ENCODE data around the gene ELL. TPM values are rescaled to one million over a fixed set of nuclear protein-coding genes. Genes with fewer than 3 reads are reported as not detected.

Gene ELL
- total RNA-seq, 1 donor from 2014 or later: 15.5 TPM

DNA sequence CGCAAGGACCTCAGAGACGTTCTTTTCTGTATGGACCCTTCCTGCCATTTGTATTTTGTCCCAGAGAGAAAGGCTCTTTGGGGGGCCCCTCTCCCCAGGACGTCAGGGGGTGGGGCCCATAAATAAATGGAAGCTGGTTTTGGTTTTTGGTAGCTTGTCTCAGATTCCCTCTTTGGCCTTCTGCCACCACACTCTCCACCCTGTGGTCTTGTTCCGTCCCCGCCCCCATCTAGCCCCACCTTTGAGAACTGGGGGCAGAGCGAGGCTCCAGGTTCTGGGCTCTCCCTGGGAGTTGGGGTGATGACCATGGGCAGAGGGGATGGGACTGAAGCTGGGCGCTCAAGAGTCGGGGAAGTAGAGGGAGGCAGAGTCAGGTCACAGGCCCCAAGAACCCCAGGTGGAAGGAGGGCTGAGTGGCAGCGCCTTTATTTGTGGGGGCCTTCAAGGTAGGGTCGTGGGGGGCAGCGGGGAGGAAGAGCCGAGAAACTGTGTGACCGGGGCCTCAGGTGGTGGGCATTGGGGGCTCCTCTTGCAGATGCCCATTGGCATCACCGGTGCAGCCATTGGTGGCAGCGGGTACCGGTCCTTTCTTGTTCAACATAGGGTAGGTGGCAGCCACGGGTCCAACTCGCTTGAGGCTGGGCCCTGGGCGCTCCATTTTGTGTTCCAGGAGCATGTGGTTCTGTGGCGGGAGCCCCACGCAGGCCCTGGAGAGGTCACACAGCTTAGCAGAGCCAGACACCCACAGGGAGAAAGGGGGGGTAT, 87.3 kb downstream of the ELL start:
- Mint-ChIP-seq H3K4me1 (ENCODE audit: low read depth) (peaks cover 17% of the 10 kb centered on the region), H3K9me3 (ENCODE audit: low read depth) (no peaks in the 10 kb centered on the region), H3K27me3 (no peaks in the 10 kb centered on the region), H3K4me3 (ENCODE audit: low read depth) (peak overlapping the region; percentile 74), H3K36me3 (ENCODE audit: insufficient read depth) (peaks cover 2% of the 10 kb centered on the region), H3K27ac (peak overlapping the region; percentile 71)
- no peak for DNase-seq (ENCODE audit: low spot score, unreplicated experiment)
- TF ChIP-seq, protein P1, sequence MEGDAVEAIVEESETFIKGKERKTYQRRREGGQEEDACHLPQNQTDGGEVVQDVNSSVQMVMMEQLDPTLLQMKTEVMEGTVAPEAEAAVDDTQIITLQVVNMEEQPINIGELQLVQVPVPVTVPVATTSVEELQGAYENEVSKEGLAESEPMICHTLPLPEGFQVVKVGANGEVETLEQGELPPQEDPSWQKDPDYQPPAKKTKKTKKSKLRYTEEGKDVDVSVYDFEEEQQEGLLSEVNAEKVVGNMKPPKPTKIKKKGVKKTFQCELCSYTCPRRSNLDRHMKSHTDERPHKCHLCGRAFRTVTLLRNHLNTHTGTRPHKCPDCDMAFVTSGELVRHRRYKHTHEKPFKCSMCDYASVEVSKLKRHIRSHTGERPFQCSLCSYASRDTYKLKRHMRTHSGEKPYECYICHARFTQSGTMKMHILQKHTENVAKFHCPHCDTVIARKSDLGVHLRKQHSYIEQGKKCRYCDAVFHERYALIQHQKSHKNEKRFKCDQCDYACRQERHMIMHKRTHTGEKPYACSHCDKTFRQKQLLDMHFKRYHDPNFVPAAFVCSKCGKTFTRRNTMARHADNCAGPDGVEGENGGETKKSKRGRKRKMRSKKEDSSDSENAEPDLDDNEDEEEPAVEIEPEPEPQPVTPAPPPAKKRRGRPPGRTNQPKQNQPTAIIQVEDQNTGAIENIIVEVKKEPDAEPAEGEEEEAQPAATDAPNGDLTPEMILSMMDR (IDR thresholded peaks at IDR 0.05; ENCODE audit: unreplicated experiment): no peak

DNA sequence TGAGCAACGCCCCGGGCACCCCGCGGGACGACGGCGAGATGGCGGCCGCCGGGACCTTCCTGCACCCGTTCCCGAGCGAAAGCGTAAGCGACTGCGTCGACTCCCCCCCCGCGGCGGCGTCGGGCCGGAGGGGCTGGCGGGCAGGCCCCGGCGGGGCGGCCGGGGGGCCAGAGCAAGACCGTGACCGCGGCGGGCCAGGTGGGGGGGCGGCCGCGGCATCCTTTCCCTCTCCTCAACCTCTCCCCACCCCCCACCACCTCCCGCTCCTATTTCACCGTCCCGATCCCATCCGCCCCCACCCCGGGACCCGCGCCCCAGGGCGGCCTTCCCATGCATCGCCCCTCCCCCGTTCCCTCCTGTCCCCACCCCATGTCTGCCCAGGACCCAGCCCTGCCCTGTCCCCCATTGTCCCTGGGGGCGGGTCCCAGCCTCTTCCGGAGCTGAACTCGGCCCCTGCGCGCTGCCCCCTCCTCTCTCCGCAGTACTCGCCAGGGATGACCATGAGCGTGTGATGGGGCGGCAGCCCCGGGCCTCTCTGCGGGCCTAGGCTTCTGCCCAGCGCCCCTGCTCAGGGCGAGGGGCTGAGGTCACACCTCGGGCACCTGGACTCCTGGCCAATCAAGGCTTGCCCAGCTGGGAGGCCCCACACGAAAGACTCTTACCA, 88.0 kb downstream of the ELL start:
- no peak for DNase-seq (ENCODE audit: low spot score, unreplicated experiment)
- Mint-ChIP-seq H3K4me1 (ENCODE audit: low read depth) (peaks cover 10% of the 10 kb centered on the region), H3K4me3 (ENCODE audit: low read depth) (peak overlapping the region; percentile 74), H3K9me3 (ENCODE audit: low read depth) (no peaks in the 10 kb centered on the region), H3K27ac (peak overlapping the region; percentile 71), H3K27me3 (no peaks in the 10 kb centered on the region), H3K36me3 (ENCODE audit: insufficient read depth) (peaks cover 2% of the 10 kb centered on the region)
- TF ChIP-seq, protein P1 (IDR thresholded peaks at IDR 0.05; ENCODE audit: unreplicated experiment): no peak

DNA sequence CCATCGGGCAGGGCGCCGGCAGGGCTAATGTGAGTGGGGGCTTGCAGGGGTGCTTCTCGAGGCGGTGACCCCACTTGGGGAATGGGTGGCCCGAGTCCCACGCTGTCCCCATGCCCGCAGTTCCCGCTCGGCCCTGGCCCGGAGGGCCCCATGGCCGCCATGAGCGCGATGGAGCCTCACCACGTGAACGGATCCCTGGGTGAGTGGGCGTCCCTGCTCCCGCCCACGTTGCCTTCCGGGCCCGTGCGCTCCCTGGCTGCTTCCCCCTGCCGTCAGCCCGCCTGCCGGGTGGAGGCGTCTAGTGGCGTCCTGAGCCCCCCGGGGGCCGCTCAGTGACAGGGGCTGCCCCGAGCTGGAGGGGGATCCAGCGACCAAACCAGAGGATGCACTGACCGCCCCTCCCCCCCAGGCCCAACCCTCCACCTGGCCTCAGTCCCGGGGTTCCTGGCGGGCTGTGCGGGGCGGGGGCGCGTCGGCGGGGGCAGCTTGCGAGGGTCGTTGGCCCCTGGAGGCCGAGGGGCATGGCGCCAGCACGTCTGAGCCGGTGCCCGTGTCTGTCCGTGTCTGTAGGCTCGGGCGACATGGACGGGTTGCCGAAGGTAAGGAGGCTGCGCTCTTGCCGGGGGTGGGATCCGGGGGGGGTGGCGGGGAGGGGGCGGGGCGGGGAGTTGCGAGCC, 88.7 kb downstream of the ELL start:
- DNase-seq (ENCODE audit: low spot score, unreplicated experiment): no peak
- no peak overlapping the region for H3K27ac Mint-ChIP-seq
- no peaks in the 10 kb centered on the region for H3K27me3 Mint-ChIP-seq
- peaks cover 2% of the 10 kb centered on the region for H3K36me3 Mint-ChIP-seq (ENCODE audit: insufficient read depth)
- no peaks in the 10 kb centered on the region for H3K9me3 Mint-ChIP-seq (ENCODE audit: low read depth)
- H3K4me3 Mint-ChIP-seq (ENCODE audit: low read depth): peak overlapping the region; percentile 52
- peaks cover 7% of the 10 kb centered on the region for H3K4me1 Mint-ChIP-seq (ENCODE audit: low read depth)
- TF ChIP-seq, protein P1 (IDR thresholded peaks at IDR 0.05; ENCODE audit: unreplicated experiment): peak; percentile 10

DNA sequence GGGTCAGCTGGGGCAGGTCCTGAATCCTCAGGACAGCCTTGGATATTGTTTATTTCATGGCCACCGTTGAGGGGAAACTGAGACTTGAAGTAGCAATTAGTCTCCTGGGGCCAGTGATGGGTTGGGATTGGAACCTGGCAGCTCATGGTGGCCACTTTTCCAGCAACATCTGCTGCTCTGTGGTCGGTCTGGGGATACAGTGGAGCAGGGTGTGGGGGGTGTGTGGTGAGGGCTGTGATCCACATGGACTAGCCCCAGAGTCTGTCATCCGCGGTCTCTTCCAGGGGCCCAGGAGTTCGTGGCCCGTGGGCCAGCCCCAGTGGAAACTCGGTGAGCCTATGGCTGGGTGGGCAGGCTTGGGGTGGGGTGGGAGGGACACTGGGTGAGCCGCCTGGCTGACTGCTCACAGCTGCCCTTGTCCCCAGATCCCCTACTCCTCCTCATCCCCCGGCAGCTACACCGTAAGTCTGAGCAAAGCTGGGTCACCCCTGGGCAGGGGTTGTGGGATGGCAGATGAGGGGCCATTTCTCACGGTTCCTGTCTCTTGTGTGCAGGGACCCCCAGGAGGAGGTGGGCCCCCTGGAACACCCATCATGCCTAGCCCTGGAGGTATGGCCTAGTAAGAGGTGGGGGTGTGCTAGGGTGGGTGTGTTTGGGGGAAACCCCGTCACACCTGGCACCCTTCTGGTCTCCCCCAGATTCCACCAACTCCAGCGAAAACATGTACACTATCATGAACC, 89.4 kb downstream of the ELL start:
- H3K27me3 Mint-ChIP-seq: no peaks in the 10 kb centered on the region
- H3K9me3 Mint-ChIP-seq (ENCODE audit: low read depth): no peaks in the 10 kb centered on the region
- no peak overlapping the region for H3K27ac Mint-ChIP-seq
- H3K36me3 Mint-ChIP-seq (ENCODE audit: insufficient read depth): peaks cover 2% of the 10 kb centered on the region
- TF ChIP-seq, protein P1 (IDR thresholded peaks at IDR 0.05; ENCODE audit: unreplicated experiment): no peak
- peaks cover 7% of the 10 kb centered on the region for H3K4me1 Mint-ChIP-seq (ENCODE audit: low read depth)
- no peak for DNase-seq (ENCODE audit: low spot score, unreplicated experiment)
- peak overlapping the region; percentile 59 for H3K4me3 Mint-ChIP-seq (ENCODE audit: low read depth)
